Measurements from ENCODE around the gene STT3A. TPM values are rescaled to one million over a fixed set of nuclear protein-coding genes. Genes with fewer than 3 reads are reported as not detected.

Gene STT3A
- total and polyA plus RNA-seq, 2 experiments from 2014 or later: 91.7 to 156 TPM

GRCh38 chr11:125605417-125605816, 12.8 kb downstream of the STT3A start (continued):
- TF ChIP-seq REST (IDR thresholded peaks at IDR 0.05; ENCODE audit: unreplicated experiment): no peak

- Histone ChIP-seq H3K4me2 (no peak overlapping the region), H3K27ac (ENCODE audit: low read depth) (no peak overlapping the region), H3K4me1 (ENCODE audit: insufficient read depth) (no peaks in the 10 kb centered on the region), H3K27me3 (ENCODE audit: insufficient read depth) (no peaks in the 10 kb centered on the region), H3K79me2 (replicated peaks; ENCODE audit: insufficient read depth) (no peaks in the 10 kb centered on the region), H3K9me2 (ENCODE audit: insufficient read depth) (no peaks in the 10 kb centered on the region), H3K36me3 (ENCODE audit: insufficient read depth) (peaks cover 89% of the 10 kb centered on the region), H2AFZ (no peak overlapping the region), H4K20me1 (replicated peaks; ENCODE audit: insufficient read depth) (peaks cover 10% of the 10 kb centered on the region), H3F3A (replicated peaks; ENCODE audit: low read depth) (0 out of 2 replicates have a peak, but pooled peaks cover 3% of the 10 kb centered on the region), H3K4me3 (no peak overlapping the region)
- H3K9me3 Mint-ChIP-seq: no peaks in the 10 kb centered on the region
- no peaks in the 10 kb centered on the region for H3K4me1 Mint-ChIP-seq
- no peak overlapping the region for H3K4me3 Mint-ChIP-seq
- H3K36me3 Mint-ChIP-seq (ENCODE audit: low read depth): peaks cover 78% of the 10 kb centered on the region
- H3K27ac Mint-ChIP-seq: no peak overlapping the region
- ATAC-seq (no peak), DNase-seq (ENCODE audit: low spot score) (no peak)
- no peaks in the 10 kb centered on the region for H3K27me3 Mint-ChIP-seq (ENCODE audit: insufficient read depth, low read depth, poor library complexity)
- TF ChIP-seq ETS1 (IDR thresholded peaks at IDR 0.05) (no peak), EZH2phosphoT487 (IDR thresholded peaks at IDR 0.05; ENCODE audit: unreplicated experiment) (no peak), CTCF (conservative IDR thresholded peaks at IDR 0.05; ENCODE audit: low read depth in 2 of 2) (no peak), EZH2 (IDR thresholded peaks at IDR 0.05; ENCODE audit: low read depth, unreplicated experiment) (no peak), ZNF462 (CRISPR knock-in tag; IDR thresholded peaks at IDR 0.05) (no peak), CREB1 (CRISPR knock-in tag; IDR thresholded peaks at IDR 0.05; ENCODE audit: low read depth) (no peak), POLR2AphosphoS5 (IDR thresholded peaks at IDR 0.05; ENCODE audit: low read depth) (no peak), REST (IDR thresholded peaks at IDR 0.05; ENCODE audit: unreplicated experiment) (no peak)
These were observed 16.9 kb downstream of the STT3A start for GRCh38 chr11:125609545-125609944.

All from GM23338 (cell line).